Neural cell (in vitro differentiated cells): ENCODE measurements around the gene ZBTB25.

ENCODE experiments used
- CTCF ChIP-seq: fragments of 450-650 bp; IDR thresholded peaks from 2 replicates; pipeline ENCODE4 v1.5.1; 2014; ENCODE audit warnings: antibody characterized with exemption, mild to moderate bottlenecking, moderate library complexity; ENCODE audit not compliant: poor library complexity, severe bottlenecking
- EP300 ChIP-seq: fragments of 450-650 bp; conservative IDR thresholded peaks from 2 replicates; pipeline ENCODE4 v1.6.1; 2014; ENCODE audit warnings: antibody characterized with exemption, mild to moderate bottlenecking, moderate library complexity; ENCODE audit not compliant: poor library complexity, severe bottlenecking
- EZH2 ChIP-seq: fragments of 200-600, 300-800 bp; shearing (Covaris generic), sonication (generic); IDR thresholded peaks from 2 replicates; pipeline ENCODE4 v1.6.1; 2014; ENCODE audit warnings: antibody characterized with exemption, low read length, borderline replicate concordance, mild to moderate bottlenecking; ENCODE audit not compliant: insufficient read depth, poor library complexity, severe bottlenecking
- POLR2AphosphoS5 ChIP-seq: IDR thresholded peaks from 2 replicates; pipeline ENCODE4 v1.6.1; 2012
- RAD21 ChIP-seq: fragments of 450-650 bp; conservative IDR thresholded peaks from 2 replicates; pipeline ENCODE4 v1.6.1; 2014; ENCODE audit warnings: antibody characterized with exemption, mild to moderate bottlenecking, moderate library complexity
- SMC3 ChIP-seq: fragments of 450-650 bp; conservative IDR thresholded peaks from 2 replicates; pipeline ENCODE4 v1.6.1; 2014; ENCODE audit warnings: antibody characterized with exemption, mild to moderate bottlenecking, moderate library complexity; ENCODE audit not compliant: poor library complexity
- TAF1 ChIP-seq: IDR thresholded peaks from 2 replicates; pipeline ENCODE4 v1.6.1; 2012; ENCODE audit warnings: low read depth

DNA sequence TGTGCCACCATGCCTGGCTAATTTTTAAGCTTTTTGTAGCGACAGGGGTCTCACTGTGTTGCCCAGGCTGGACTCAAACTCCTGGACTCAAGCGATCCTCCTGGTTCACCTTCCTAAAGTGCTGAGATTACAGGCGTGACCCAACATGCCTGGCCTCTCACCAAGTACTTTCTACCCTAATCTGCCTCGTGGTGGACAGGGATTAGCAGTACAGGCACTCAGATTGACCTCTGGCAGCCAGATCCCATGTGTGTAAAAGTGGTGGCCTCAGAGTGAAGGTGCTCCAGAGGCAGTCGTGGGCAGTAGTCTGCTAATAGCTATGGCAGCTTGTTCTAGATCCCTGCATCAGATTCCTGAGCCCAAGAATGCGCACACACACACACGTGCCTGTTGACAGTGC, 84.6 kb downstream of the ZBTB25 start:
- TF ChIP-seq CTCF (no peak), RAD21 (no peak), EP300 (no peak), TAF1 (no peak), EZH2 (no peak), POLR2AphosphoS5 (no peak), SMC3 (no peak)
